ENCODE measurements around the gene TANC2. TPM values are rescaled to one million over a fixed set of nuclear protein-coding genes. Genes with fewer than 3 reads are reported as not detected.

Gene TANC2
- total and polyA plus RNA-seq, 2 donors from 2014 or later, result 3.2 to 73.9 TPM

GRCh38 chr17:62933501-62934385 lies 32.3 kb upstream of the TANC2 start:
- intact Hi-C loops (cut with DNase I), result no loop called here
- TF ChIP-seq, protein P1, sequence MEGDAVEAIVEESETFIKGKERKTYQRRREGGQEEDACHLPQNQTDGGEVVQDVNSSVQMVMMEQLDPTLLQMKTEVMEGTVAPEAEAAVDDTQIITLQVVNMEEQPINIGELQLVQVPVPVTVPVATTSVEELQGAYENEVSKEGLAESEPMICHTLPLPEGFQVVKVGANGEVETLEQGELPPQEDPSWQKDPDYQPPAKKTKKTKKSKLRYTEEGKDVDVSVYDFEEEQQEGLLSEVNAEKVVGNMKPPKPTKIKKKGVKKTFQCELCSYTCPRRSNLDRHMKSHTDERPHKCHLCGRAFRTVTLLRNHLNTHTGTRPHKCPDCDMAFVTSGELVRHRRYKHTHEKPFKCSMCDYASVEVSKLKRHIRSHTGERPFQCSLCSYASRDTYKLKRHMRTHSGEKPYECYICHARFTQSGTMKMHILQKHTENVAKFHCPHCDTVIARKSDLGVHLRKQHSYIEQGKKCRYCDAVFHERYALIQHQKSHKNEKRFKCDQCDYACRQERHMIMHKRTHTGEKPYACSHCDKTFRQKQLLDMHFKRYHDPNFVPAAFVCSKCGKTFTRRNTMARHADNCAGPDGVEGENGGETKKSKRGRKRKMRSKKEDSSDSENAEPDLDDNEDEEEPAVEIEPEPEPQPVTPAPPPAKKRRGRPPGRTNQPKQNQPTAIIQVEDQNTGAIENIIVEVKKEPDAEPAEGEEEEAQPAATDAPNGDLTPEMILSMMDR (IDR thresholded peaks at IDR 0.05; ENCODE audit: borderline replicate concordance, extremely low read depth, insufficient read depth), result no peak
- H3K4me3 ChIP-seq (ENCODE audit: low read length in 3 of 3), result no peak overlapping the region

GRCh38 chr17:62935098-62935497 lies 30.9 kb upstream of the TANC2 start:
- FAIRE-seq (peak; percentile 8), DNase-seq (peak in 2 of 5 donors; percentile 52 to 79)
- Histone ChIP-seq H3K27me3 (ENCODE audit: control insufficient read depth, insufficient read depth, low read length) (no peaks in the 10 kb centered on the region), H3K4me3 (ENCODE audit: low read length in 3 of 3) (no peak overlapping the region), H3K4me1 (ENCODE audit: control insufficient read depth in 2 of 3, insufficient read depth in 2 of 3, low read depth in 1 of 3, low read length in 3 of 3) (no peaks in the 10 kb centered on the region), H3K9me3 (ENCODE audit: control insufficient read depth in 2 of 3, insufficient read depth in 1 of 3, low read length in 3 of 3) (peaks cover 0 to 2% (median 0%) of the 10 kb centered on the region in 3 donors), H3K9ac (ENCODE audit: low read length in 3 of 3) (no peak overlapping the region), H3K36me3 (ENCODE audit: control insufficient read depth in 2 of 3, insufficient read depth in 3 of 3, low read length in 3 of 3) (no peaks in the 10 kb centered on the region), H3K27ac (ENCODE audit: low read depth in 2 of 2, low read length in 2 of 2) (no peak overlapping the region)
- intact Hi-C loops (cut with DNase I), result no loop called here
- TF ChIP-seq, protein P1 (IDR thresholded peaks at IDR 0.05; ENCODE audit: borderline replicate concordance, extremely low read depth, insufficient read depth), result no peak

More at GRCh38 chr17:62933501-62934385, 32.3 kb upstream of the TANC2 start:
- Histone ChIP-seq H3K36me3 (ENCODE audit: control insufficient read depth in 2 of 3, insufficient read depth in 3 of 3, low read length in 3 of 3) (no peaks in the 10 kb centered on the region), H3K9me3 (ENCODE audit: control insufficient read depth in 2 of 3, insufficient read depth in 1 of 3, low read length in 3 of 3) (peaks cover 0 to 2% (median 0%) of the 10 kb centered on the region in 3 donors), H3K4me1 (ENCODE audit: control insufficient read depth in 2 of 3, insufficient read depth in 2 of 3, low read depth in 1 of 3, low read length in 3 of 3) (no peaks in the 10 kb centered on the region), H3K27me3 (ENCODE audit: control insufficient read depth, insufficient read depth, low read length) (no peaks in the 10 kb centered on the region), H3K27ac (ENCODE audit: low read depth in 2 of 2, low read length in 2 of 2) (no peak overlapping the region), H3K9ac (ENCODE audit: low read length in 3 of 3) (no peak overlapping the region)
- FAIRE-seq (no peak), DNase-seq (peak in 1 of 5 donors; percentile 45)

- H3K9ac ChIP-seq (ENCODE audit: low read length in 3 of 3), result no peak overlapping the region
- intact Hi-C loops (cut with DNase I), result no loop called here
- TF ChIP-seq, protein P1 (IDR thresholded peaks at IDR 0.05; ENCODE audit: borderline replicate concordance, extremely low read depth, insufficient read depth), result no peak
- DNase-seq (no peak), FAIRE-seq (no peak)
- H3K4me1 ChIP-seq (ENCODE audit: control insufficient read depth in 2 of 3, insufficient read depth in 2 of 3, low read depth in 1 of 3, low read length in 3 of 3), result no peaks in the 10 kb centered on the region
- H3K36me3 ChIP-seq (ENCODE audit: control insufficient read depth in 2 of 3, insufficient read depth in 3 of 3, low read length in 3 of 3), result no peaks in the 10 kb centered on the region
- H3K27me3 ChIP-seq (ENCODE audit: control insufficient read depth, insufficient read depth, low read length), result no peaks in the 10 kb centered on the region
- H3K9me3 ChIP-seq (ENCODE audit: control insufficient read depth in 2 of 3, insufficient read depth in 1 of 3, low read length in 3 of 3), result peaks cover 0 to 2% (median 0%) of the 10 kb centered on the region in 3 donors
- H3K27ac ChIP-seq (ENCODE audit: low read depth in 2 of 2, low read length in 2 of 2), result no peak overlapping the region
- H3K4me3 ChIP-seq (ENCODE audit: low read length in 3 of 3), result no peak overlapping the region
Observed at GRCh38 chr17:62935523-62935922, 30.5 kb upstream of the TANC2 start.
